MCF 10A (cell line): ENCODE results near the gene MYL6B. TPM values are rescaled to one million over a fixed set of nuclear protein-coding genes. Genes with fewer than 3 reads are reported as not detected.
A peak's percentile ranks its signal among the peaks of the same experiment; 100 is the strongest.

Experiments used
- Bru-seq: library from RNA; stranded (reverse); fragments of 400-500 nt; gene quantifications from one replicate; lab custom pipeline; 2021; lab: Mats Ljungman, UMichigan
- BruChase-seq, 2 experiments: library from RNA; stranded (reverse); fragments of 400-500 nt; gene quantifications; one replicate each; lab custom pipeline; 2021; lab: Mats Ljungman, UMichigan
- BruUV-seq: library from RNA; stranded (reverse); fragments of 400-500 nt; replicated peaks from 2 replicates; lab custom pipeline; 2021; lab: Mats Ljungman, UMichigan
- CTCF ChIA-PET: fragments of 300-600 bp; sonication (Branson Sonifier 250); formaldehyde crosslinking; extraction: SDS; loops from one replicate; lab custom pipeline; 2021; ENCODE audit warnings: antibody characterized with exemption, inconsistent platforms; lab: Yijun Ruan, JAX
- POLR2A ChIA-PET: fragments of 300-600, 350-650 bp; sonication (Branson Sonifier 250); formaldehyde crosslinking; extraction: SDS; loops from one replicate; lab custom pipeline; 2020; ENCODE audit warnings: antibody characterized with exemption, inconsistent platforms; lab: Yijun Ruan, JAX
- DNase-seq: peaks from one replicate; pipeline ENCODE4 v3.0.0-alpha.2; 2018; ENCODE audit not compliant: unreplicated experiment
- H3K27ac Mint-ChIP-seq: one replicate; pipeline ENCODE4 v1.8.0; 2022; ENCODE audit warnings: mild to moderate bottlenecking, low read depth, mixed read lengths; ENCODE audit not compliant: unreplicated experiment
- H3K27me3 Mint-ChIP-seq: one replicate; pipeline ENCODE4 v1.8.0; 2022; ENCODE audit warnings: mixed read lengths; ENCODE audit not compliant: insufficient read depth, unreplicated experiment
- H3K36me3 Mint-ChIP-seq: one replicate; pipeline ENCODE4 v1.8.0; 2022; ENCODE audit warnings: mild to moderate bottlenecking, moderate library complexity, mixed read lengths; ENCODE audit not compliant: insufficient read depth, unreplicated experiment
- H3K4me1 Mint-ChIP-seq: one replicate; pipeline ENCODE4 v1.8.0; 2022; ENCODE audit warnings: mixed read lengths; ENCODE audit not compliant: insufficient read depth, unreplicated experiment
- H3K4me3 Mint-ChIP-seq: one replicate; pipeline ENCODE4 v1.8.0; 2022; ENCODE audit warnings: mild to moderate bottlenecking, moderate library complexity, mixed read lengths; ENCODE audit not compliant: unreplicated experiment
- H3K9me3 Mint-ChIP-seq: one replicate; pipeline ENCODE4 v1.8.0; 2022; ENCODE audit warnings: mixed read lengths; ENCODE audit not compliant: unreplicated experiment
- intact Hi-C: fragments of 100-400 bp; cut with micrococcal nuclease; formaldehyde crosslinking; loops from 2 replicates; pipeline ENCODE4 v1.14.1; 2022
- long read RNA-seq: library from polyadenylated mRNA; stranded (forward); transcript quantifications from one replicate; pipeline ENCODE4 v2.0.0, GENCODE V29; 2022
- total RNA-seq: library from RNA; stranded (reverse); gene quantifications from 2 replicates; pipeline ENCODE4 v1.2.3, GENCODE V29; 2022
- TF ChIP-seq, protein P1 (sequence below): fragments of 200-600 bp; IDR thresholded peaks from one replicate; pipeline ENCODE4 v1.8.0; 2022; ENCODE audit warnings: antibody characterized with exemption, mild to moderate bottlenecking; ENCODE audit not compliant: unreplicated experiment

The MYL6B gene
- total RNA-seq (46.0 and 58.0 TPM in 2 replicates), Bru-seq, nascent RNA (percentile 55 among the genes with signal in this experiment), BruChase-seq, experiment 1, labeled RNA remaining after a 6-hour chase (percentile 67 among the genes with signal in this experiment), BruChase-seq, experiment 2, labeled RNA remaining after a 2-hour chase (percentile 64 among the genes with signal in this experiment)
- long read RNA-seq, partial matches to known transcripts, result 29 of 58 reads
- long read RNA-seq, other reads (novel, unspliced or antisense), result 28 of 58 reads

DNA sequence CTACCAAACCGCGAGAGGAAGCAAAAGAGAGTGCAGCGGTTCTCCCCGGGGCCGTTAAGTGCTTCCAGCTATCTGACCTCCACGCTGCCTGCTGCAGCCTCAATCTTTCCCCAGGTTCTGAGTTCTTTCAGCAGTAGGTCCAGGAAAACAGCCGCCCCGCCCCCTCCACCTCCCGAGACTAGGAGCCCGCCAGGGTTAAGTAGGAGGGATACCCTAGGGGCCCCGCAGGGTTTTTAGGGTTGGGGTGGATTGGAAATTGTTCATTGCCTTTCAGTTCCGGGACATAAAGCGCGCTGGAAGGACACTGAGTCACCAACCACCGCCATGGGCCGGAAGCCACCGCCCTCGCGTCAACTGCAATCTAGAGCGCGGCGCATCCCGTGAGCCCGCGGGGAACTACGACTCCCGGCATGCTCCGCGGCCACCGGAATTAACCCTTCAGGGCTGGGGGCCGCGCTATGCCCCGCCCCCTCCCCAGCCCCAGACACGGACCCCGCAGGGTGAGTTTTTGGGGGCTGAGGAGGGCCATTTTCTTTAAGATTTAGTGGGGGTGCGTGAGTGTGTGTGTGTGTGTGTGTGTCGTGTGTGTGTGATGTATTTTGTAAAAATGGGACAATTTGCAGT is at the start of gene MYL6B:
MYL6B (plus strand) TSS at position 456 of the 624 bp plus-strand sequence. CDS start 1,332 bp downstream, outside the sequence.
- Mint-ChIP-seq H3K27me3 (no peaks in the 10 kb centered on the region), H3K27ac (peak within 1 kb of the TSS; percentile 62), H3K4me1 (peaks cover 18% of the 10 kb centered on the region), H3K4me3 (peak within 1 kb of the TSS; percentile 75), H3K9me3 (no peaks in the 10 kb centered on the region), H3K36me3 (peaks cover 16% of the 10 kb centered on the region)
- BruUV-seq, result no TSS peak
- TF ChIP-seq, protein P1, sequence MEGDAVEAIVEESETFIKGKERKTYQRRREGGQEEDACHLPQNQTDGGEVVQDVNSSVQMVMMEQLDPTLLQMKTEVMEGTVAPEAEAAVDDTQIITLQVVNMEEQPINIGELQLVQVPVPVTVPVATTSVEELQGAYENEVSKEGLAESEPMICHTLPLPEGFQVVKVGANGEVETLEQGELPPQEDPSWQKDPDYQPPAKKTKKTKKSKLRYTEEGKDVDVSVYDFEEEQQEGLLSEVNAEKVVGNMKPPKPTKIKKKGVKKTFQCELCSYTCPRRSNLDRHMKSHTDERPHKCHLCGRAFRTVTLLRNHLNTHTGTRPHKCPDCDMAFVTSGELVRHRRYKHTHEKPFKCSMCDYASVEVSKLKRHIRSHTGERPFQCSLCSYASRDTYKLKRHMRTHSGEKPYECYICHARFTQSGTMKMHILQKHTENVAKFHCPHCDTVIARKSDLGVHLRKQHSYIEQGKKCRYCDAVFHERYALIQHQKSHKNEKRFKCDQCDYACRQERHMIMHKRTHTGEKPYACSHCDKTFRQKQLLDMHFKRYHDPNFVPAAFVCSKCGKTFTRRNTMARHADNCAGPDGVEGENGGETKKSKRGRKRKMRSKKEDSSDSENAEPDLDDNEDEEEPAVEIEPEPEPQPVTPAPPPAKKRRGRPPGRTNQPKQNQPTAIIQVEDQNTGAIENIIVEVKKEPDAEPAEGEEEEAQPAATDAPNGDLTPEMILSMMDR, result no peak
- POLR2A ChIA-PET, result interaction anchor here (0.5 to 3.0 kb wide), 13 partner anchors 10 to 208 kb away, joined by 3 to 39 read pairs (median 5); partner anchors contain the start of genes ESYT1, SMARCC2, STAT2 and ZC3H10
- DNase-seq, result peak; percentile 93
- CTCF ChIA-PET, result interaction anchor here (0.7 to 1.3 kb wide), 5 partner anchors 10 to 415 kb away, joined by 3 to 5 read pairs (median 3); no protein-coding TSS in a partner anchor
- intact Hi-C loops, result loop anchor here (5.0 kb wide), 1 partner anchor 35 kb away; the partner anchor contains the start of genes RPL41 and ZC3H10

DNA sequence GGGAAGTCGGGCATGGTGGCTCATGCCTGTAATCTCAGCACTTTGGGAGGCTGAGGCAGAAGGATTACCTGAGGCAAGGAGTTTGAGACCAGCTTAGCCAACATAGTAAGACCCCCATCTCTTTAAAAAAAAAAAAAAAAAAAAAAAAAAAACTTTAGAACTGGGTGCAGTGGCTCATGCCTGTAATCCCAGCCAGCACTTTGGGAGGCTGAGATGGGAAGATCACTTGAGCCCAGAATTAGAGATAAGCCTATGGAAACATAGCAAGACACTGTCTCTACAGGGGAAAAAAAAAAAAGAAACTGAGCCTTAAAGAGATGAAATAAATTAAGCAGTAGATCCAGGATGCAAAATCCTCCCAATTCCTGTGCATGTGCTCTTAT is 49.7 kb upstream of the MYL6B start:
- CTCF ChIA-PET, result interaction anchor here (0.7 to 3.4 kb wide), 5 partner anchors 11 to 356 kb away, joined by 3 to 24 read pairs (median 4); no protein-coding TSS in a partner anchor
- TF ChIP-seq, protein P1, result no peak
- POLR2A ChIA-PET, result interaction anchor here (0.6 to 10.0 kb wide), 13 partner anchors 8 to 286 kb away, joined by 3 to 249 read pairs (median 15); partner anchors contain the start of genes ERBB3, ESYT1, RPL41 and SUOX
- no peak for DNase-seq
- peak overlapping the region; percentile 97 for H3K4me3 Mint-ChIP-seq
- BruUV-seq, result no TSS peak
- H3K4me1 Mint-ChIP-seq, result peaks cover 9% of the 10 kb centered on the region
- H3K27ac Mint-ChIP-seq, result no peak overlapping the region
- intact Hi-C loops, result loop anchor here (1.0 kb wide), 1 partner anchor 23 kb away; no protein-coding TSS in a partner anchor
- H3K36me3 Mint-ChIP-seq, result peaks cover 38% of the 10 kb centered on the region
- H3K27me3 Mint-ChIP-seq, result no peaks in the 10 kb centered on the region
- H3K9me3 Mint-ChIP-seq, result no peaks in the 10 kb centered on the region

DNA sequence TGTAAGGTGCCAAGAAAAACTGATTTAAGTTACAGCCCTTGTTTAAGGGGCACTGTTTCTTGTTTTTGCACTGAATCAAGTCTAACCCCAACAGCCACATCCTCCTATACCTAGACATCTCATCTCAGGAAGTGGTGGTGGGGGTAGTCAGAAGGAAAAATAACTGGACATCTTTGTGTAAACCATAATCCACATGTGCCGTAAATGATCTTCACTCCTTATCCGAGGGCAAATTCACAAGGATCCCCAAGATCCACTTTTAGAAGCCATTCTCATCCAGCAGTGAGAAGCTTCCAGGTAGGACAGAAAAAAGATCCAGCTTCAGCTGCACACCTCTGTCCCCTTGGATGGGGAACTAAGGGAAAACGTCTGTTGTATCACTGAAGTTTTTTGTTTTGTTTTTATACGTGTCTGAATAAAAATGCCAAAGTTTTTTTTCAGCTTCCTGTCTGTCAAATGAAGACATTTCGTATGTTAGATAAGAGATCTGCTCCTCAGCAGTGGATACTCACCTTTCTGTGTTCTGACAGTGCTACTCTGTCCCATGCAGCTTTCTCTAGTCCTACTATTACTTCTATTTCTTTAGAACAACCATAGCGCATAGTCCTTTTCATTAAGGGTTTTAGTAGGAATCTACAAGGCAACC is 49.2 kb upstream of the MYL6B start:
- H3K9me3 Mint-ChIP-seq, result no peaks in the 10 kb centered on the region
- H3K27ac Mint-ChIP-seq, result peak overlapping the region; percentile 95
- no TSS peak for BruUV-seq
- peaks cover 9% of the 10 kb centered on the region for H3K4me1 Mint-ChIP-seq
- peak overlapping the region; percentile 97 for H3K4me3 Mint-ChIP-seq
- TF ChIP-seq, protein P1, result no peak
- DNase-seq, result no peak
- peaks cover 43% of the 10 kb centered on the region for H3K36me3 Mint-ChIP-seq
- CTCF ChIA-PET, result interaction anchor here (0.7 to 3.4 kb wide), 6 partner anchors 15 to 357 kb away, joined by 3 to 24 read pairs (median 8); partner anchors contain the start of gene ZC3H10
- H3K27me3 Mint-ChIP-seq, result no peaks in the 10 kb centered on the region
- POLR2A ChIA-PET, result interaction anchor here (0.6 to 10.0 kb wide), 19 partner anchors 8 to 374 kb away, joined by 3 to 249 read pairs (median 12); partner anchors contain the start of genes DNAJC14, ERBB3, ESYT1 and RNF41
- intact Hi-C loops, result loop anchor here (1.0 kb wide), 1 partner anchor 24 kb away; no protein-coding TSS in a partner anchor
